Smooth muscle cell (in vitro differentiated cells): ENCODE data around the gene C4A. TPM values are rescaled to one million over a fixed set of nuclear protein-coding genes. Genes with fewer than 3 reads are reported as not detected.
"Not testable (repeated sequence)": the region's sequence is repeated elsewhere in the genome, so short reads cannot be mapped to it uniquely, and the experiment has no call there.

ENCODE experiments used
- DNase-seq: peaks from one replicate; lab custom pipeline; 2025; ENCODE audit not compliant: unreplicated experiment; lab: John Stamatoyannopoulos, UW
- H2AFZ ChIP-seq: fragments of 200-600 bp; sonication (generic); 2 replicates; pipeline ENCODE4 v1.6.0; 2016; ENCODE audit warnings: antibody characterized with exemption, low read depth, mild to moderate bottlenecking
- H3F3A ChIP-seq: fragments of 200-600 bp; sonication (generic); 2 replicates; pipeline ENCODE4 v1.6.0; 2017; ENCODE audit warnings: antibody characterized with exemption, low read depth
- H3K27ac ChIP-seq: fragments of 200-600 bp; sonication (generic); 2 replicates; pipeline ENCODE4 v1.5.1; 2016; ENCODE audit warnings: low read depth, mild to moderate bottlenecking
- H3K27me3 ChIP-seq: fragments of 200-600 bp; sonication (generic); 2 replicates; pipeline ENCODE4 v1.6.1; 2016; ENCODE audit warnings: low read depth, mild to moderate bottlenecking
- H3K36me3 ChIP-seq: fragments of 200-600 bp; sonication (generic); 2 replicates; pipeline ENCODE4 v1.5.1; 2016; ENCODE audit warnings: low read depth
- H3K4me1 ChIP-seq: fragments of 200-600 bp; sonication (generic); 2 replicates; pipeline ENCODE4 v1.5.1; 2016; ENCODE audit warnings: low read depth
- H3K4me2 ChIP-seq: fragments of 200-600 bp; sonication (generic); 2 replicates; pipeline ENCODE4 v1.6.0; 2016; ENCODE audit warnings: mild to moderate bottlenecking
- H3K4me3 ChIP-seq: fragments of 200-600 bp; sonication (generic); 2 replicates; pipeline ENCODE4 v1.5.1; 2016; ENCODE audit warnings: mild to moderate bottlenecking
- H3K79me2 ChIP-seq: fragments of 200-600 bp; sonication (generic); 2 replicates; pipeline ENCODE4 v1.6.0; 2016; ENCODE audit warnings: low read depth, mild to moderate bottlenecking
- H3K9ac ChIP-seq: fragments of 200-600 bp; sonication (generic); 2 replicates; pipeline ENCODE4 v1.6.0; 2016; ENCODE audit warnings: low read depth
- H3K9me3 ChIP-seq: fragments of 200-600 bp; sonication (generic); replicated peaks from 2 replicates; pipeline ENCODE4 v1.5.1; 2016; ENCODE audit warnings: low read depth
- H4K20me1 ChIP-seq: fragments of 200-600 bp; sonication (generic); 2 replicates; pipeline ENCODE4 v1.6.0; 2016; ENCODE audit warnings: low read depth
- whole genome bisulfite sequencing: methylation state at CpG from one replicate; pipeline ENCODE4 v1.1.7; 2016; ENCODE audit warnings: low lambda C conversion rate; 5-methylcytosine and 5-hydroxymethylcytosine counted together
- polyA plus RNA-seq: library from polyadenylated mRNA; unstranded; fragments of >200 nt; fragmentation: Nextera tagmentation; extraction: Ambion mirVana; gene quantifications from 2 replicates; pipeline ENCODE4 v1.2.1, GENCODE V29; 2016
- total RNA-seq: library from RNA; depleted of rRNA; stranded (reverse); fragments of >200 nt; gene quantifications from 2 replicates; pipeline ENCODE4 v1.2.3, GENCODE V29; 2014

The C4A gene
- total and polyA plus RNA-seq, 2 experiments from 2014 or later, result 1.7 to 4.6 TPM

DNA sequence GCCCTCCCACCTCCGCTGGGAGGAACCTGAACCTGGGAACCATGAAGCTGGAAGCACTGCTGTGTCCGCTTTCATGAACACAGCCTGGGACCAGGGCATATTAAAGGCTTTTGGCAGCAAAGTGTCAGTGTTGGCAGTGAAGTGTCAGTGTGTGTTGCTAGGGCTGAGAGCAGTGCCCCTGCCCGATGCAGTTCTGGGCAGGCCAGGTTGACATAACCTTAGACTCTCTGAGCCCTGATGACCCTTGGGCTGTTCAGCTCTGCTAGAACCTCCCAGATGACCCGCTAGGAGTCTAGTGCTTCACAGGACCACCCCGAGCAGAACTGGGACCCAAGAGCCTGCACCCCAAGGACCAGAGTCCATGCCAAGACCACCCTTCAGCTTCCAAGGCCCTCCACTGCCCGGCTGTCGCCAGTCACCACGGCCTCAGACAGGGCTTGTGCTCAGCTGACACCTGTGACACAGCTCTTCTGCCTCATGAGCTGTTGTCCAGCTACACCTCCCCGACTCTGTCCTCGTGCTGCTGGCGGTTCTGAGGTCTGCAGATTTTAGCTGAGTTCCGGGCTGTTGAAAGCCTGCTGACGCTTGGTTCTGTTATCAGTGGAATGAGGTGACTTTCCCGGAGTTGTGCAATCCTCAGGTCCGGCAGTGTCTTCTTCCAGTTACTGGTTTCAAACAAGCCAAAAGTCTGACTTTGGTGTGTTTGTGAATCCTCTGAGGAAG, 20.9 kb downstream of the C4A start:
- H3K9me3 ChIP-seq, H3K9ac ChIP-seq, DNase-seq, H3K4me1 ChIP-seq, H3K4me2 ChIP-seq, H3K27me3 ChIP-seq, H3K79me2 ChIP-seq, H3F3A ChIP-seq, H3K27ac ChIP-seq, H4K20me1 ChIP-seq, H3K4me3 ChIP-seq, H3K36me3 ChIP-seq, H2AFZ ChIP-seq: not testable (repeated sequence)
- no CpG with 5 or more reads among the region's 15 CpGs for WGBS

DNA sequence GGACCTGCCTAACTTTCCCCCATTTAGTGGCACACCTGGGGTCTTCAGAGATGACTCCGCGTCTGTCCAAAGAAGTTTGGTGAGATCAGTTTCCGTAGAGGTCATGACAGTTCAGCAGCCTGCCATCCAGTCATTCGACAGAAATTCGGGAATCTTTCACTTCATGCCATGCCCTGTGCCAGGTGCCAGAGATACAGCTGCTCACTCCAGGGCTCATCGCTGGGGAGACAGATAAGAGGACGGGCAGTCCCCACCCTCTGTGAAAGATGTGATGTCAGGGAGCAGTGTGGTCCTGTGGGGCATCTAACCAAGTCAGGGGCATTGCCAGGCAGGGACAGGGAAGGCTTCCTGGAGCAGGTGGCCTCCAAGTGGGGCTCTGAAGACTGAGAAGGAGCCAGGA, 21.4 kb downstream of the C4A start:
- not testable (repeated sequence) for DNase-seq, H3K27ac ChIP-seq
- WGBS, result no CpG with 5 or more reads among the region's 7 CpGs

DNA sequence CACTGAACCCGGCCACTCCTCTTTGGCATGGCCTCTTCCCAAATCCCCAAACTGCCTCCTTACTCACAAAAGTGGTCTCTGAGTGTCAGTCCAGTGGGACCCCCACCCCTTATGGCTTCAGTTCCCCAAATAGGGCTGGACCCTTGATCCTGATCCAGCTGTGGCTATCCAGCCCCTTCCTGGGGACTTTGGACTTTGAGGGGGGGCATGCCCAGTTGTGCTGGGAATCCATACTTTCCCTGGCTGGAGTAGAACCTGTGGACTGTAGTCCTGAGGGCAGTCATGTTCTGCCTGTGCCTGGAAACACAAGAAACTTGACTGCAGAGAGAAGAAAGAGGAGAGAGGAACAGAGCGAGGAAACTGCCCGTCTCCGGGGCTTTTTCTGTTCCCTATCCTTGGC, 22.5 kb downstream of the C4A start:
- not testable (repeated sequence) for H3K9ac ChIP-seq, H3K36me3 ChIP-seq, H3K27ac ChIP-seq, H2AFZ ChIP-seq, H3K27me3 ChIP-seq, DNase-seq, H3K4me2 ChIP-seq, H3K79me2 ChIP-seq, H3F3A ChIP-seq, H3K4me1 ChIP-seq, H3K9me3 ChIP-seq, H3K4me3 ChIP-seq, H4K20me1 ChIP-seq
- WGBS, result 88% methylated on average over 4 of the region's 4 CpGs

More for the DNA sequence above, 21.4 kb downstream of the C4A start:
- H3K36me3 ChIP-seq, H3K4me1 ChIP-seq, H3F3A ChIP-seq, H3K9me3 ChIP-seq, H3K4me3 ChIP-seq, H2AFZ ChIP-seq, H3K27me3 ChIP-seq, H3K4me2 ChIP-seq, H4K20me1 ChIP-seq, H3K79me2 ChIP-seq, H3K9ac ChIP-seq: not testable (repeated sequence)

DNA sequence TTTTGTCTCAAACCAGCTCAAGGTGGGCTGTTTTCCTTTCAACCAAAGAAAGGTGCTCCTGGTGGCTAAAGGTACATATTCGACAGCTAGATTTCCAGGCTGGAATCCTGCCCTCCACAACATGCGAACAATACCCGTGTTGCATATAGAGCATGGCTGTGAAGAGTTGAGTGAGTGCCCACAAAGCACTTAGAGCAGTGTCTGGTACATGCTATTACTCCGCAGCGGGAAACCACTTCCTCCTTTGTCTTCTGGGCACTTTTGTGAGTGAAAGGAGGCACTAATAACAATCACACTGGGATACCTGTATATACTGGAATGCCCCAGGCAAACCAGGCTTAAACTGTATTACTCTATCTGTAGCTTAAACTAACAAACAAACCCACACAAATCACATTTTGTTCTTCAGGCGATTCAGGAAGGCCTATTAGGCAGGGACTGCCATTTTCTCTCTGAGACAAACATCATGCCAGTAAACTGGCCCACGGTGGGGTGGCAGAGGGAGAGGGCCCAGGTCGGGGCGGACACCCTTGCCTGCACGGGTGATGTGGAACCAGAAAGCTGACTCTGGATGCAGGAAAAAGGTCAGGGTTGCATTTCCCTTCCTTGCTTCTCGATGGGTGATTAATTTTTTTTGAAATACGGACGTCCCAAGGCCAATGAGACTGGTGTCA, 23.1 kb downstream of the C4A start:
- 91% methylated on average over 9 of the region's 13 CpGs for WGBS
- H3K9me3 ChIP-seq, H3K4me1 ChIP-seq, H3K27me3 ChIP-seq, H3K9ac ChIP-seq, H3K27ac ChIP-seq, H3K4me2 ChIP-seq, H3K36me3 ChIP-seq, H3K79me2 ChIP-seq, DNase-seq, H2AFZ ChIP-seq, H3F3A ChIP-seq, H3K4me3 ChIP-seq, H4K20me1 ChIP-seq: not testable (repeated sequence)

DNA sequence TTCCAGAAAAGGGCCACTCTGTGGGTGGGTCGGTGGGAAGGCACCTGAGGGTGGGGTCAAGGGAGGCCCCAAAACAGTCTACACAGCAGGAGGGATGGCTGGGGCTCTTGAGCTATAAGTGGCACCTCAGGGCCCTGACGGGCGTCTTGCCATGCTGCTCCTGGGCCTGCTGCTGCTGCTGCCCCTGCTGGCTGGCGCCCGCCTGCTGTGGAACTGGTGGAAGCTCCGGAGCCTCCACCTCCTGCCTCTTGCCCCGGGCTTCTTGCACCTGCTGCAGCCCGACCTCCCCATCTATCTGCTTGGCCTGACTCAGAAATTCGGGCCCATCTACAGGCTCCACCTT, 23.7 kb downstream of the C4A start:
- H3K4me1 ChIP-seq, H3K4me2 ChIP-seq, H3K36me3 ChIP-seq, H3K27me3 ChIP-seq, H4K20me1 ChIP-seq, H3K9me3 ChIP-seq, H2AFZ ChIP-seq, H3F3A ChIP-seq, DNase-seq, H3K9ac ChIP-seq, H3K4me3 ChIP-seq, H3K27ac ChIP-seq, H3K79me2 ChIP-seq: not testable (repeated sequence)
- 69% methylated on average over 1 of the region's 9 CpGs for WGBS

DNA sequence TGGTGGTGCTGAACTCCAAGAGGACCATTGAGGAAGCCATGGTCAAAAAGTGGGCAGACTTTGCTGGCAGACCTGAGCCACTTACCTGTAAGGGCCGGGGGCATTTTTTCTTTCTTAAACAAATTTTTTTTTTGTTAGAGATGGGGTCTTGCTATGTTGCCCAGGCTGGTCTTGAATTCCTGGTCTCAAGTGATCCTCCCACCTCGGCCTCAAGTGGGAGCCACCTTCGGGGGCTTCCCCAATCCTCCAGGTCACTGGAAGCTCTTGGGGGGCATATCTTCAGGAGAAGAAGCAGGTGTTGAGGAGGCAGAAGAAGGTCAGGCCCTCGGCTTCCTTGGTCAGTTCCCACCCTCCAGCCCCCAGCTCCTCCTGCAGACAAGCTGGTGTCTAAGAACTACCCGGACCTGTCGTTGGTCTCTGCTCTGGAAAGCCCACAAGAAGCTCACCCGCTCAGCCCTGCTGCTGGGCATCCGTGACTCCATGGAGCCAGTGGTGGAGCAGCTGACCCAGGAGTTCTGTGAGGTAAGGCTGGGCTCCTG, 24.2 kb downstream of the C4A start:
- not testable (repeated sequence) for H3F3A ChIP-seq

DNA sequence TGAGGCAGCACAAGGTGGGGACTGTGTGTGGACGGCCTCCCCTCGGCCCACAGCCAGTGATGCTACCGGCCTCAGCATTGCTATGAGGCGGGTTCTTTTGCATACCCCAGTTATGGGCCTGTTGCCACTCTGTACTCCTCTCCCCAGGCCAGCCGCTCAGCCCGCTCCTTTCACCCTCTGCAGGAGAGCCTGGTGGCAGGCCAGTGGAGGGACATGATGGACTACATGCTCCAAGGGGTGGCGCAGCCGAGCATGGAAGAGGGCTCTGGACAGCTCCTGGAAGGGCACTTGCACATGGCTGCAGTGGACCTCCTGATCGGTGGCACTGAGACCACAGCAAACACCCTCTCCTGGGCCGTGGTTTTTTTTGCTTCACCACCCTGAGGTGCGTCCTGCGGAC, 25.2 kb downstream of the C4A start:
- H3K4me3 ChIP-seq, H3K4me1 ChIP-seq, DNase-seq, H3K27ac ChIP-seq, H3K9ac ChIP-seq, H2AFZ ChIP-seq, H3K79me2 ChIP-seq, H3F3A ChIP-seq, H4K20me1 ChIP-seq, H3K36me3 ChIP-seq, H3K4me2 ChIP-seq, H3K27me3 ChIP-seq, H3K9me3 ChIP-seq: not testable (repeated sequence)
- 85% methylated on average over 11 of the region's 12 CpGs for WGBS

More for the DNA sequence above, 24.2 kb downstream of the C4A start:
- H3K79me2 ChIP-seq, DNase-seq, H4K20me1 ChIP-seq, H3K27me3 ChIP-seq, H3K4me3 ChIP-seq, H3K36me3 ChIP-seq, H2AFZ ChIP-seq, H3K9me3 ChIP-seq, H3K9ac ChIP-seq, H3K4me2 ChIP-seq, H3K4me1 ChIP-seq, H3K27ac ChIP-seq: not testable (repeated sequence)
- 82% methylated on average over 8 of the region's 8 CpGs for WGBS

DNA sequence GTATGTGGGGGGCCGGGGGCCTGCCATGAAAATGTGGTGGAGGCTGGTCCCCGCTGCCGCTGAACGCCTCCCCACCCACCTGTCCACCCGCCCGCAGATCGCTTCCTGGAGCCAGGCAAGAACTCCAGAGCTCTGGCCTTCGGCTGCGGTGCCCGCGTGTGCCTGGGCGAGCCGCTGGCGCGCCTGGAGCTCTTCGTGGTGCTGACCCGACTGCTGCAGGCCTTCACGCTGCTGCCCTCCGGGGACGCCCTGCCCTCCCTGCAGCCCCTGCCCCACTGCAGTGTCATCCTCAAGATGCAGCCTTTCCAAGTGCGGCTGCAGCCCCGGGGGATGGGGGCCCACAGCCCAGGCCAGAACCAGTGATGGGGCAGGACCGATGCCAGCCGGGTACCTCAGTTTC, 26.2 kb downstream of the C4A start:
- WGBS, result 97% methylated on average over 4 of the region's 24 CpGs
- H3K4me3 ChIP-seq, H3K36me3 ChIP-seq, DNase-seq, H3K27me3 ChIP-seq, H3K4me2 ChIP-seq, H3K9ac ChIP-seq, H3F3A ChIP-seq, H3K4me1 ChIP-seq, H4K20me1 ChIP-seq, H2AFZ ChIP-seq, H3K9me3 ChIP-seq, H3K79me2 ChIP-seq, H3K27ac ChIP-seq: not testable (repeated sequence)
